Hematopoietic multipotent progenitor cell treated with erythropoietin and hydrocortisone succinate and interleukin-3 and kit ligand, for 4 days (in vitro differentiated cells): Measurements from ENCODE around the gene PAQR7.
A peak's percentile ranks its signal among the peaks of the same experiment; 100 is the strongest.

Experiments
- DNase-seq: peaks from one replicate; pipeline ENCODE4 v3.0.0-alpha.2; 2015

PAQR7 gene

DNA sequence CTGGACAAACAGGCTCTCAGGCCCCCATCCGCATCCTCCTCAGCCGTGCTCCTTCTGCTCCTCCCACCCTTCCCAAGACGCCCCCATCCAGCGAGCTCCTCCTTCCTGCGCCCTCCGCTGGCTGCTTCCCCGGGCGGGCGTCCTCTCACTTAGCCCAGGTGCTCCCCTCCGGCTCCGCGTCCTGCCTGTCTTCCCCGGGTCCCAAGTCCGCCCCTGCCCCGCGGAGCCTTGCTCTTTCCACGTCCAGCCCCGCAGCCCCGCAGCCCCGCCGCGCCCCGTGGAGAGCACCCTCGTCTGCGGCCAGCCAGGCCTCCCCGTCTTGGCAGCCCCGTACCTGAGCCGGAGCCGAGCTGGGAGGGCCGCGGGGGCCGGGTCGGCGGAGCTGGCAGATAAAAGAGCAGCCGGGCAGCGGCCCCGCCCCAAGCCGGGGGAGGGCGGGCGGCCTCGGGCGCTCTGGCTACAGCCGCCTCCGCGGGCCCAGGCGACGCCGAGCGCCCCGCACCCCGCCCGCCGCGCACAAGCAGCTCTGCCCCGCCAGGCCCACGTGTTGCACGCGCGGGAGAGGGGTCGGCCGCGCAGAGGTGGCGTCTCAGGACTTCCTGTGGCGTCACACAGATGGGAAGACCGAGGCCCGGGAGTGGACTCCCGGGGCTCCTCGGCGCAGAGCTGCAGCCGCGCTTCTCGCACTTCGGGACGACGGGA, at the start of gene PAQR7:
Gene PAQR7, minus strand, starts transcription at position 555 of the 702 bp plus-strand sequence. CDS start 11,869 bp downstream, outside the sequence.
- DNase-seq, result peak; percentile 89

GRCh38 chr1:25924454-25924853, 48.9 kb upstream of the PAQR7 start:
- peak; percentile 56 for DNase-seq

- DNase-seq, result peak; percentile 63
Observed at GRCh38 chr1:25922971-25923552, 47.6 kb upstream of the PAQR7 start.

DNA sequence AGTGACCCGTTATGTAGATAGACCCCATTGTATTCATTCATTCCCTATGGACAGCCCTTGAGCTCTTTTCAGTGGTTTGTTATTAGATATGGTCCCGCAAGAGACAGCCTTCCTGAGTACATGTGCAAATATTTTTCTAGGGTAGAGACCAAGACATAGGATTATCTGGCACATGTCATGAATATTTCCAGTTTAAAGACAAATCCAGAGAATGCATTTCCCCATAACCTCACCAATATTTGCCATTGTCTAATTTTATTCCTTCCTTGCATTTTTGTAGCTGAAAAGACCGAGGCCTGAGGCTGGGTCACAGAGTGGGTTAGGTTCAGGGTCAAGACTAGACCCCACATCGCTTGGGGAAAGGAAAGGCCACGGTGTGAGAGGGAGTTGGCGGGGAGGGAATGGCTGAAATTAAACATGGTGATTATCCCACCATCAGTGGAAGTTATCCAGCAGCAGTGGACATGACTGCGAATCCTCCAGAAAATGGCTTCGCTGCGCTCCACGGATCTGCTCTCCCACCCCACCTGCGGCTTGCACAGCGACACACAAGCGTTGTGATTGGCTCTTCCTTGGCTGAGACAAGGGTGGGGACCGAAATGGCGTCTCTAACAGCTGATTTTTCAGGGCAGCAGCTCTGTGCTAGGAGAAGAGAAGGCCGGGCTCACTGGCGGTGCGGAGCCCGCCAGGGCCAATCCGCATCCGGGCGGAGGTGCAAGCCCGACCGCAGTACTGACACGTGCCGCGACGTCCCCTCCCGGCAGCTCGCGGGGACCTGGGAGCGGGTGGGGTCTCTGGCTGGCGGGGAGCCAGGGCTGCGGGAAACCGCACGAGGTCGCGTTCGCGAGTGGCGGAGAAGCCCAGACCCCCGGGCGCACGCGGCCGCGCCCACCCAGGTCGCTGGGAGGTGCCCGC, 46.8 kb upstream of the PAQR7 start:
- DNase-seq, result peak; percentile 82

DNA sequence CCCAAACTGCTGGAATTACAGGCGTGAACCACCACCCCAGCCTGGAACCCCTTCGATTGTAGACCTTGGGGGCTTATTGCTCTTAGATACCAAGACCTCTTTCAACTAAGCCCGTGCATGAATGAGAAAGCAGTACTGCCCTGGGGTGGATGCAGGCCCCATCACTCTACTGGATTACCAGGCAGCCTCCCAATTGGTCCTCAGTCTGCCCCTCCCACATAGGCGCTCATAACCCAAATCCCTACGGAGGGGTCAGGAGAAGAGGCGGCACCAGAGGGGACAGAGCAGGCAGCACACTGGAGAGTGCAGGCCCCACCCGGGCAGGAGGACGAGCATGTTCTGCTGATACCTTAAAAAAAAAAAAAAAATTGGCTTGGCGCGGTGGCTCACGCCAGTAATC, 43.1 kb upstream of the PAQR7 start:
- DNase-seq, result no peak

- DNase-seq, result peak; percentile 49
Observed at GRCh38 chr1:25917996-25918395, 42.5 kb upstream of the PAQR7 start.

- DNase-seq, result no peak
Observed at GRCh38 chr1:25916460-25916859, 41.0 kb upstream of the PAQR7 start.

DNA sequence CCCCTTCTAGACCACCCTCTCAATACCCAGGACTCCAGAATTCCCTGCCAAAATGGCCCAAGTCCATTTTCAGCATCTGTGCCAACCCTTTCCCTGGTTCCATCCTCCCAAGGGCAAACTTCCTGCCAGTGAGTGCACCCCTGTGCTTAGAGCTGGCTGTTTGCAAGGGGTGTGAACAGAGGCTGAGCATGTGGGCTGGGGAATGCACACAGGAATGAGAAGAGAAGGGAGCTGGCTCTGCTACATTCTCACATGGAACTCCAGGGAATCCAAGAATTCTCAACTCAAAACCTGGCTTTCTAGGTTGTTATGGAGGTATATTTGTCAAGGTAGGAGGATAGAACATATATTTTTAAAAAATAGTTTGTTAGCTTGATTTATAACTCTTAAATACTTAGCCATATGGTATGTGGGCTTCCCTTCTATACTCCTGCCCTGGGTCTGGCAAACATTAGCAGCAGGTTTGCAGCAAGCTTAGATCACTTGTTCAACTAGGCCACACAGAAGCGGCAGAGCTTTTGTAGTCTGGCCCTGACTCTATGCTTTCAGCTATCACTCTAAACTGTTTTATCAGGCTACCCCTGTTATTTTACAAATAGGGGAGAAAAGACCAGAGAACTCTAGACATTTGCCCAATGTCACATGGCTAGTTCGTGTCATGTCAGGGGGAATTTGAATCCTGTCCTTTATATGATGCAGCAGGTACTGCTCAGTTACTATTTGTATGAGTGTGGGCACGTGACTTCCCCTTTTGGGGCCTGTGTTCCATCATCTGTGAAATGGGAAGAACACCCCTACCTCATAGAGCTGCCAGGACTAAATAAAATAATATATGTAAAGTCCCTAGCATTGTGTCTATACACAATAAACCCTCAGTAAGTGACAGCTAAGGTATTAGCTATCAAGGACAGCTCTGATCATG, 38.8 kb upstream of the PAQR7 start:
- no peak for DNase-seq

GRCh38 chr1:25913206-25913605, 37.7 kb upstream of the PAQR7 start:
- DNase-seq, result no peak

- DNase-seq, result no peak
Observed at GRCh38 chr1:25912076-25912831, 36.7 kb upstream of the PAQR7 start.

DNA sequence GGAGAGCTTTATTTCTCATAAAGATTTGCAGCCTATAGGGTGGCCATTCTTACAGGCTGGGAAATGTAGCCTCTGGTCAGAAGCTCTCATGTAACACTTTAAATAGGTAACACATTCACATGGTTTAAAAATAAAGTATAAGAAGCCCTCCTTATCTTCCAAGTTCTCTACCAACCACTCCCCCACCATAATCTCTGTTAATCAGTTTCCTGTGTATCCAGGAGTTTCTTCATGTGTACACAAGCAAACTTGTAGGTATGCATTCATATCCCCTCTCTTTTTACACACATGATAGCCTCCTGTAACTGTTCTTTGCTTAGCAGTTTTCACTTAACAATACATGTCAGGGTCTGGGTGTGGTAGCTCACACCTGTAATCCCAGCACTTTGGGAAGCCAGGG, 35.7 kb upstream of the PAQR7 start:
- DNase-seq, result no peak

DNA sequence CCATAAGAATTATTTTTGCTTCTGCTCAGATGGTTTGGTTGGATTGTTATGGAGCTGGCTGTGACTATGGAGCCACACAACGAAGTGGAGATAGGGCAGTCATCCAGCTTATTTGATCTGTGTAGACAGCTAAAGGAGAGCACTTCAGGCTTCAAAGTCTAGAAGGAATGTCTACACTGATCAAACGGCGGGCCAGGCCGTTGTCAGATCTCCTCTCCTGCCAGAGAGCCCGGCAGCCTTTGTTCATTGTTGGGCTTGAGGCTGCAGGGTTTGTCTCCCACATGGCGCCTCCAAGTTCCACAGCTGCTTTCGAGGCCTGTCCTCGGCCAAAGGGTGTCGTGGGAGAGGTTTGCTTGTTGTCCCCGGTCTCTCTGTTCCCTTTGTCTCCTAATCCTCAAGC, 33.5 kb upstream of the PAQR7 start:
- DNase-seq, result no peak

DNA sequence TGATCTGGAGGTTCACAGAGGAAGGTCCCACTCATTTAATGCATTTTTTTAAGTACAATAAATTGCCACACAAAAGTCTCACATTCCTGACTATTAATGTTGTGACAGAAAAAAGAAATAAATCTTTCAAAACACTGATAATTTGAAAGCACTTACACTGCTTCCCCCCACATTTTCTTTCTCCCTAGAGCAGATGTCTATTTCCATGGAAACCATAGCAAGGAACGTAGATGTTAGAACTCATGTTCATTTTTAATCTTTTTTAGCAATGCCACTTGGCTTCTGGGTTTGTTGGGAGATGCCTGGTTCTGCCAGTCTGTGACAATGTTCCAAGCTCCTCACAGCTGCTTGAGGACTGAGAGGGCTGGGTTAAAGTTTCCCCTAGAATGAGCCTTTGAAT, 32.7 kb upstream of the PAQR7 start:
- no peak for DNase-seq

DNA sequence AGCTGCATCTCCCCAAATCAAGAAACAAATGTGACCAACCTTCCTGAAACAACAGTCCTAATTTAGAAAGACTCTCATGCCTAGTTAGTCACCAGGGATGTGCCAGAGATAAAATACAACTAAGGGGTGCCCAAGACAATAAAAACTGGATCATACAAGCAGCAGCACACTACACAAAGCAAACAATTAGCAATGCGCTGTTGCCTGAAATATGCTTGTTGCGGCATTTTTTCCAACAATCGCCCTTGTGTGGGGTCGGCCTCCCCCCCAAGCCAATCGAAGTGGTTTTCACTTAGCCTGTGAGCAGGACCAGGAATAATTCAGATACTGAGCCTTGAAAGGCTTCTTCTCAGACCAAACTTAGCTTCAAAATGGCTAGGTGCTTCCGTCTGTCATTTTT, 32.1 kb upstream of the PAQR7 start:
- DNase-seq, result no peak

DNA sequence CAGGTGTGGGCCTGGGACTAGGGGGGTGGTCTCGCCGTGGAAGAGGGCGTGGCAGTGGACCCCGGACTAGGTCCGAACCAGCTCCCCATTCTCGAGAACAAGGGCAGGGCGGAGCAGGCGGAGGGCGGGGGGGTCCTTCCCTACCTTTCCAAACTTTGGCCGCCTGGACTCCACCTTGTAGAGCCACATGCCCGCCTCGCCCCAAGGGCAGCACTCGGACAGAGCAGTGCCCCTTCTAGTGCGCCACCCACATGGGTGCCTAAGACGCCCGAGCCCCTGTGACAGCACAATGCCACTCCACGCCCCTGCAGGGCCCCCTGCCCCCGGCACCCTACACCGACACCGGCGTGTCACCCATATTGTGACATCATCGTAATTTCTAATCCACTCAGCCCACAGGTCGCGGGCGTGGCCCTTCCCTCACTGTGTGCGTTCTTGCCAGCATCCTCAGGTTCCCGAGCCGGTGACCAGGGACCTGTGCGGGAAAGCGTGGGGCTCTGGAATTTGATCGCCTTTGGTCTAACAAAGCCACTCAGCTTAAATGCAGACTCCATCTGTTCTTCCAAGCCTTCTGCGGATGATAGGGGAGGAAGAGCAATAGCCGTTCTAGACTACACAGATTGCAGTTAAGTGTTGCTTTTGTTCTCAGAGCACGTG, 31.3 kb upstream of the PAQR7 start:
- no peak for DNase-seq

DNA sequence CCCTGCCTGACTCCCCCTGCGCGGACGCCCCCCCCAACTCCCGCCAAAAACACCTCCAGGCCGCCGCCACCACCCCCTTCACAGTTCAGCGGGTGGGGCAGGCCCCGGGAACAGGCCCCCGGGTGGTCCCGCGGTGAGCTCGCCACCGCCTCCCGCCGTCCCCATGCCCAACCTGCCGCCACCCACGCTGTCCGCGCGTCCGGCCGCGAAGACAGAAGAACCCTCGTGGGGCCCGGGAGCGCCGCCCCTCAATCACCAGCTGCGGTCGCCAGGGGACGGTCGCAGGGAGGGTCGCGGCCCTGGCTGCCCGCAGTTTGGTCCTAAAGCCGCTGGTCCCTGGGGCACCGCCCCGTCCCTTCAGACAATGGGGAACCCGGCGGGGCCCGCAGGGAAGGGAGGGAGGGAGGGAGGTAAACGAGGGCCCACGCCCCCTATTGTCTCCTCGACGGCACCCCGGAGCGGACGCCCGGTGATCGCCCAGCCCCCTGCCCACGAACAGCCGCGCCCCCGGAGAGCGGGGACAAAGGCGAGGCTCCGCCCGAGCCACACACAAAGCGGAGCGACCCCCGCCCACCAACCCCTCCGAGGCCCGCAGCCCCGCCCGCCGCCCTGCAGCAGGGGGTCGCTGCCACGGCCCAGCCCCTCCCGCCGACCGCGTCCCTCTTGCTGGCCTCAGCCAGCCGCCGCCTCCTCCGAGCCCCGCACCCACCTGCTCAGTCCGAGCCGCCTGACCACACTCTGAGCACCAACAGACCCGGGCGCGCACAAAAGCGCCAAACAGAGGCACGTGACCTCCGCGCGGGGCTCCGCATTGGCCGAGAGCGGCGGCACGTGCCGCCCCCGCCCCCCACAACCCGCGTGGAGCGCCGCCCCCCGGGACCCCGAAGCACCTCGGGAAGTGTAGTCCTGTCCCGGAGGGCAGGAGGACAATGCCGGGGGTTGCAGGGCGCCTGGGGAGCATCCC, 30.5 kb upstream of the PAQR7 start, which contains the start of gene STMN1:
Gene STMN1, minus strand, starts transcription at position 740 of the 964 bp plus-strand sequence. CDS start 1,743 bp downstream, outside the sequence.
- peak; percentile 98 for DNase-seq

DNA sequence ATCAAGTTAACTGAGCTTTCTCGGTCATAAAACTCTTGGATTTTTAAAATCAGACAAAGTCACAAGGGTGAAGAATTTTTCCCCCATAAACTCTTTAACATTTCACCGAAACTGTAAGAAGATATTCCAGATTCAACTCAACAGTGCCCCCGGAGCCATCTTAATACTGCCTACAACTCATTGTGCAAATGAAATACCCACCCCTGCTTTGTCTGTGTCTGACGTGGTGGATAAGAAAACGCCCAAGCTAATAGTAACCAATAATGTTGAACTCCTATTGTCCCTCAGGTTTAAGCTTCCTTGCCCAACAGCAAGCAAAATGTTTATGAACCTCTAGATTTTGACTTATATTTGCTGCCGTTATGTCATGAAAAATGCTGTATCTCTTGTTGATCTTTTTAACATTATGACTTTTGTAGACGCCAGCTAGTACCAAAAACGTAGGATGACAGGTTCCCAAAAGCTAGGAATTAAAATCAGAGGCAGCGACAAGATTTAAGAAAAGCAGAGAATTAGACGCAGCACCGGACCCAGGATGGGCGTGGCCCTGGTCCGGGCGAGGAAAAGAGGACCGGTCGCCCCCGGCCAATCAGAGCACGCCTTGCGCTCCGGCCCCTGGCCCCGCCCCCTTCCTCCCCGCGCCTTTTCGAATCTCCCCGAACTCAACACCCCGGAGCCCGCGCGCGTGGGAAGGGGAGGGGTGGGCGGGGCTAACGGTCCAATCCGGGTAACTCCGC, 29.6 kb upstream of the PAQR7 start:
- peak; percentile 98 for DNase-seq

DNA sequence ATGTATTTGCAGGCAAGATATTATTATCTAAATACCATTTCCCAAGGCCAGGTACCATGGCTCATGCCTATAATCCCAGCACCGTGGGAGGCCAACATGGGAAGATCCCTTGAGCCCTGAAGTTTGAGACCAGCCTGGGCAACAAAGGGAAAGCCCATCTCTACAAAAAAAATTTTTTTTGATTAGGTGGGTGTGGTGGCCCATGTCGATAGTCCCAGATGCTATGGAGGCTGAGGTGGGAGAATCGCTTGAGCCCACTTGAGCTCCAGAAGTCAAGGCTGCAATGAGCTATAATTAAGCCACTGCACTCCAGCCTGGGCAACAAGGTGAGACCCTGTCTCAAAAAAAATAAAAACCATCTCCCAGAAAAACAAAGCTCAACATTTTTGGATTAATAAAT, 28.5 kb upstream of the PAQR7 start:
- no peak for DNase-seq

DNA sequence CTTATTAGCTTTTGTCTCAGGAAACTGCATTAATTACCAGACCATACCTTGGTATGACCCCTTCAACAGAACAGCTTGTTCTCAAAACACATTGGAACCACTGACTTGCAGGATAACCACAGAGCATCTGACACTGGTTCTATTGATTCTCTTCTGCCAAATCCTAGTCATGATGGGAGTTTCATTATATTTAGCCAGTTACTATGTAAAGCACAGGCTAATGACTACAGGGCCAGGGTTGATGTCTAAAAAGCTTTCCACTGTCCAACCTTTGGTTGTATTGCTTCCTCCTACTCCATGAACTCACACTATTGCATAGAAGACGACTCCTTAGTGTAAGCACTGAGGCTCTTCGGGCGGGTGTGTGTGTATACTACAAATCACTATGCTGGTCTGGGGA, 27.0 kb upstream of the PAQR7 start:
- no peak for DNase-seq
